ENCODE data around the gene ACAP1. TPM values are rescaled to one million over a fixed set of nuclear protein-coding genes. Genes with fewer than 3 reads are reported as not detected.

Gene ACAP1
- total and polyA plus RNA-seq, 2 experiments from 2014 or later: 10.2 TPM; not detected in 1

- Histone ChIP-seq H3K27ac (no peak overlapping the region), H3K27me3 (no peaks in the 10 kb centered on the region), H3K79me2 (peaks cover 17% of the 10 kb centered on the region), H4K20me1 (ENCODE audit: insufficient read depth, poor library complexity, severe bottlenecking) (no peaks in the 10 kb centered on the region), H3K9me3 (ENCODE audit: low read depth) (no peaks in the 10 kb centered on the region), H3K4me3 (no peak overlapping the region), H3K4me1 (ENCODE audit: insufficient read depth) (peaks cover 10% of the 10 kb centered on the region), H3K4me2 (no peak overlapping the region), H2AFZ (no peak overlapping the region), H3K36me3 (replicated peaks; ENCODE audit: insufficient read depth, low read depth) (no peaks in the 10 kb centered on the region), H3K9me2 (replicated peaks; ENCODE audit: insufficient read depth) (no peaks in the 10 kb centered on the region)
- 93% methylated on average over 2 of the region's 2 CpGs for WGBS (ENCODE audit: low lambda C conversion rate, missing lambda C conversion rate)
- no peak for TF ChIP-seq CTCF (IDR thresholded peaks at IDR 0.05; ENCODE audit: poor library complexity)
- no peak for TF ChIP-seq EZH2 (IDR thresholded peaks at IDR 0.05; ENCODE audit: borderline replicate concordance)
- TF ChIP-seq EZH2phosphoT487 (IDR thresholded peaks at IDR 0.05; ENCODE audit: low read depth, severe bottlenecking, unreplicated experiment): no peak
- no peak for DNase-seq (ENCODE audit: low spot score)
These were observed 62.3 kb downstream of the ACAP1 start for GRCh38 chr17:7398612-7399011.

Small RNA genes lying within 50 kb of the gene (small RNA-seq; reads per million reads assigned to genes)
- gene AC026954.2: not detected

Other genes with a start within 250 kb of the ACAP1 start
Only the 30 nearest of the 35 such genes appear.
- gene ASGR1, start 157.2 kb upstream of the ACAP1 start, total RNA-seq: 59.6 and 74.0 TPM in 2 replicates
- gene ASGR1, start 157.2 kb upstream of the ACAP1 start, polyA plus RNA-seq: 113 and 140 TPM in 2 replicates
- 8.4 and 10.7 TPM in 2 replicates for gene DLG4, start 116.7 kb upstream of the ACAP1 start, total RNA-seq
- 2.9 and 7.6 TPM in 2 replicates for gene DLG4, start 116.7 kb upstream of the ACAP1 start, polyA plus RNA-seq
- gene ACADVL, start 116.6 kb upstream of the ACAP1 start, total RNA-seq: 298 and 469 TPM in 2 replicates
- gene ACADVL, start 116.6 kb upstream of the ACAP1 start, polyA plus RNA-seq: 1,250 and 1,676 TPM in 2 replicates
- gene DVL2, start 102.0 kb upstream of the ACAP1 start, total RNA-seq: 56.1 and 62.1 TPM in 2 replicates
- 74.6 and 74.7 TPM in 2 replicates for gene DVL2, start 102.0 kb upstream of the ACAP1 start, polyA plus RNA-seq
- gene PHF23, start 97.1 kb upstream of the ACAP1 start, total RNA-seq: 53.9 and 57.9 TPM in 2 replicates
- 77.7 and 78.6 TPM in 2 replicates for gene PHF23, start 97.1 kb upstream of the ACAP1 start, polyA plus RNA-seq
- 309 and 327 TPM in 2 replicates for gene GABARAP, start 94.1 kb upstream of the ACAP1 start, total RNA-seq
- 992 and 1,031 TPM in 2 replicates for gene GABARAP, start 94.1 kb upstream of the ACAP1 start, polyA plus RNA-seq
- gene CTDNEP1, start 84.8 kb upstream of the ACAP1 start, total RNA-seq: 44.6 and 62.7 TPM in 2 replicates
- gene CTDNEP1, start 84.8 kb upstream of the ACAP1 start, polyA plus RNA-seq: 86.9 and 96.7 TPM in 2 replicates
- gene ELP5, start 84.3 kb upstream of the ACAP1 start, total RNA-seq: 30.4 and 30.6 TPM in 2 replicates
- gene ELP5, start 84.3 kb upstream of the ACAP1 start, polyA plus RNA-seq: 38.0 and 49.6 TPM in 2 replicates
- gene CLDN7, start 74.1 kb upstream of the ACAP1 start, total RNA-seq: 169 and 197 TPM in 2 replicates
- gene CLDN7, start 74.1 kb upstream of the ACAP1 start, polyA plus RNA-seq: 290 and 341 TPM in 2 replicates
- 0.88 and 1.6 TPM in 2 replicates for gene SLC2A4, start 54.8 kb upstream of the ACAP1 start, total RNA-seq
- 0.42 and 0.89 TPM in 2 replicates for gene SLC2A4, start 54.8 kb upstream of the ACAP1 start, polyA plus RNA-seq
- gene YBX2, start 41.9 kb upstream of the ACAP1 start, total RNA-seq: 1.4 and 1.7 TPM in 2 replicates
- 1.3 and 3.0 TPM in 2 replicates for gene YBX2, start 41.9 kb upstream of the ACAP1 start, polyA plus RNA-seq
- 267 and 331 TPM in 2 replicates for gene EIF5A, start 28.9 kb upstream of the ACAP1 start, total RNA-seq
- 693 and 747 TPM in 2 replicates for gene EIF5A, start 28.9 kb upstream of the ACAP1 start, polyA plus RNA-seq
- gene GPS2, start 21.2 kb upstream of the ACAP1 start, total RNA-seq: 34.5 and 50.3 TPM in 2 replicates
- 103 and 111 TPM in 2 replicates for gene GPS2, start 21.2 kb upstream of the ACAP1 start, polyA plus RNA-seq
- 9.2 and 9.6 TPM in 2 replicates for gene NEURL4, start 7.2 kb upstream of the ACAP1 start, total RNA-seq
- 9.5 and 13.9 TPM in 2 replicates for gene NEURL4, start 7.2 kb upstream of the ACAP1 start, polyA plus RNA-seq
- gene KCTD11, start 15.6 kb downstream of the ACAP1 start, total RNA-seq: 9.2 and 12.4 TPM in 2 replicates
- 14.1 and 19.6 TPM in 2 replicates for gene KCTD11, start 15.6 kb downstream of the ACAP1 start, polyA plus RNA-seq
- gene TMEM95, start 18.6 kb downstream of the ACAP1 start, total RNA-seq: not detected in 2 replicates
- gene TMEM95, start 18.6 kb downstream of the ACAP1 start, polyA plus RNA-seq: not detected in 2 replicates
- gene TNK1, start 44.6 kb downstream of the ACAP1 start, total RNA-seq: 8.4 and 11.4 TPM in 2 replicates
- gene TNK1, start 44.6 kb downstream of the ACAP1 start, polyA plus RNA-seq: 8.9 and 10.2 TPM in 2 replicates
- gene PLSCR3, start 58.0 kb downstream of the ACAP1 start, total RNA-seq: 11.8 and 17.6 TPM in 2 replicates
- 58.0 and 59.6 TPM in 2 replicates for gene PLSCR3, start 58.0 kb downstream of the ACAP1 start, polyA plus RNA-seq
- gene TMEM256, start 67.6 kb downstream of the ACAP1 start, total RNA-seq: 109 and 118 TPM in 2 replicates
- 105 and 109 TPM in 2 replicates for gene TMEM256, start 67.6 kb downstream of the ACAP1 start, polyA plus RNA-seq
- 4.1 and 7.2 TPM in 2 replicates for gene NLGN2, start 71.3 kb downstream of the ACAP1 start, total RNA-seq
- gene NLGN2, start 71.3 kb downstream of the ACAP1 start, polyA plus RNA-seq: 4.3 and 6.6 TPM in 2 replicates
- gene SPEM1, start 83.8 kb downstream of the ACAP1 start, total RNA-seq: not detected in 2 replicates
- gene SPEM1, start 83.8 kb downstream of the ACAP1 start, polyA plus RNA-seq: 0.21 TPM in 1 of 2 replicates, not detected in the other
- not detected in 2 replicates for gene SPEM2, start 89.1 kb downstream of the ACAP1 start, total RNA-seq
- gene SPEM2, start 89.1 kb downstream of the ACAP1 start, polyA plus RNA-seq: not detected in 2 replicates
- gene SPEM3, start 92.3 kb downstream of the ACAP1 start, total RNA-seq: not detected in 2 replicates
- not detected in 2 replicates for gene SPEM3, start 92.3 kb downstream of the ACAP1 start, polyA plus RNA-seq
- gene TMEM102, start 98.9 kb downstream of the ACAP1 start, total RNA-seq: 12.3 and 12.5 TPM in 2 replicates
- 13.7 and 13.9 TPM in 2 replicates for gene TMEM102, start 98.9 kb downstream of the ACAP1 start, polyA plus RNA-seq
- gene FGF11, start 103.0 kb downstream of the ACAP1 start, total RNA-seq: 1.4 and 2.7 TPM in 2 replicates
- gene FGF11, start 103.0 kb downstream of the ACAP1 start, polyA plus RNA-seq: 3.6 and 3.8 TPM in 2 replicates
- gene CHRNB1, start 108.5 kb downstream of the ACAP1 start, total RNA-seq: 10.9 and 12.4 TPM in 2 replicates
- gene CHRNB1, start 108.5 kb downstream of the ACAP1 start, polyA plus RNA-seq: 16.9 and 17.5 TPM in 2 replicates
- 22.7 and 27.1 TPM in 2 replicates for gene ZBTB4, start 143.1 kb downstream of the ACAP1 start, total RNA-seq
- 20.8 and 21.5 TPM in 2 replicates for gene ZBTB4, start 143.1 kb downstream of the ACAP1 start, polyA plus RNA-seq
- 0.24 TPM in 1 of 2 replicates, not detected in the other for gene SLC35G6, start 144.9 kb downstream of the ACAP1 start, total RNA-seq
- 0.30 and 0.44 TPM in 2 replicates for gene SLC35G6, start 144.9 kb downstream of the ACAP1 start, polyA plus RNA-seq
- gene POLR2A, start 147.8 kb downstream of the ACAP1 start, total RNA-seq: 50.2 and 74.5 TPM in 2 replicates
- gene POLR2A, start 147.8 kb downstream of the ACAP1 start, polyA plus RNA-seq: 96.3 and 98.1 TPM in 2 replicates
- 4.5 and 7.3 TPM in 2 replicates for gene TNFSF12, start 212.5 kb downstream of the ACAP1 start, total RNA-seq
- 8.0 and 11.3 TPM in 2 replicates for gene TNFSF12, start 212.5 kb downstream of the ACAP1 start, polyA plus RNA-seq